ENCODE results near the gene MYADM.
"Not testable (repeated sequence)": the region's sequence is repeated elsewhere in the genome, so short reads cannot be mapped to it uniquely, and the experiment has no call there.

The MYADM gene

GRCh38 chr19:53867225-53868090, at the start of gene MYADM:
TSS of gene MYADM (plus strand) at chr19:53867883. CDS start at chr19:53873530, 5,647 bp downstream.
- DNase-seq: no peak

- DNase-seq: no peak
Observed at GRCh38 chr19:53818756-53819155, 48.9 kb upstream of the MYADM start.

- no peak for DNase-seq
Observed at GRCh38 chr19:53819861-53820260, 47.8 kb upstream of the MYADM start.

GRCh38 chr19:53823380-53824120, 44.1 kb upstream of the MYADM start:
- no peak for DNase-seq

- DNase-seq: no peak
Observed at GRCh38 chr19:53824134-53824611, 43.5 kb upstream of the MYADM start, which contains the start of gene NLRP12. TSS of gene NLRP12 (minus strand) at chr19:53824314. CDS start at chr19:53824174, 140 bp downstream.

- no peak for DNase-seq
Observed at GRCh38 chr19:53826876-53827275, 40.8 kb upstream of the MYADM start.

GRCh38 chr19:53828531-53828930, 39.2 kb upstream of the MYADM start:
- DNase-seq: no peak

GRCh38 chr19:53832861-53833260, 34.8 kb upstream of the MYADM start:
- not testable (repeated sequence) for DNase-seq

GRCh38 chr19:53838446-53838845, 29.2 kb upstream of the MYADM start:
- not testable (repeated sequence) for DNase-seq

GRCh38 chr19:53840241-53840640, 27.4 kb upstream of the MYADM start:
- not testable (repeated sequence) for DNase-seq

- DNase-seq: not testable (repeated sequence)
Observed at GRCh38 chr19:53840914-53841313, 26.8 kb upstream of the MYADM start.

GRCh38 chr19:53844849-53845246, 22.8 kb upstream of the MYADM start:
- no peak for DNase-seq

- no peak for DNase-seq
Observed at GRCh38 chr19:53847555-53847954, 20.1 kb upstream of the MYADM start.

GRCh38 chr19:53849237-53849676, 18.4 kb upstream of the MYADM start:
- no peak for DNase-seq

GRCh38 chr19:53853707-53854106, 14.0 kb upstream of the MYADM start:
- DNase-seq: no peak

GRCh38 chr19:53864308-53864836, 3.3 kb upstream of the MYADM start:
- no peak for DNase-seq

- no peak for DNase-seq
Observed at GRCh38 chr19:53865523-53865917, 2.2 kb upstream of the MYADM start.

- no peak for DNase-seq
Observed at GRCh38 chr19:53865918-53866864, 1.5 kb upstream of the MYADM start.

GRCh38 chr19:53866865-53867224, 838 bp upstream of the MYADM start:
- no peak for DNase-seq

- DNase-seq: no peak
Observed at GRCh38 chr19:53868091-53868891, 608 bp downstream of the MYADM start.
